Retinal pigment epithelial cell (primary cell): ENCODE measurements around the gene GPRIN3.

ENCODE experiments used
- DNase-seq: peaks from one replicate; pipeline ENCODE4 v3.0.0-alpha.2; 2010; ENCODE audit warnings: low read depth
- H3K4me3 ChIP-seq: 2 replicates; pipeline ENCODE4 v1.5.1; 2011; ENCODE audit warnings: mild to moderate bottlenecking, low read length, control low read depth, moderate library complexity
- CTCF ChIP-seq: conservative IDR thresholded peaks from 2 replicates; pipeline ENCODE4 v1.5.1; 2011; ENCODE audit warnings: low read depth, low read length, control low read depth, inconsistent platforms

GPRIN3 gene

GRCh38 chr4:89344571-89344970 lies 37.0 kb upstream of the GPRIN3 start:
- DNase-seq = no peak
- no peak overlapping the region for H3K4me3 ChIP-seq
- TF ChIP-seq CTCF = no peak

- H3K4me3 ChIP-seq = no peak overlapping the region
- DNase-seq = no peak
- TF ChIP-seq CTCF = no peak
These were observed 30.6 kb upstream of the GPRIN3 start for GRCh38 chr4:89338206-89338605.

- H3K4me3 ChIP-seq = no peak overlapping the region
- DNase-seq = no peak
- TF ChIP-seq CTCF = no peak
These were observed 30.1 kb upstream of the GPRIN3 start for GRCh38 chr4:89337681-89338080.

- TF ChIP-seq CTCF = no peak
- H3K4me3 ChIP-seq = no peak overlapping the region
- DNase-seq = no peak
These were observed 29.3 kb upstream of the GPRIN3 start for GRCh38 chr4:89336818-89337420.

- DNase-seq = no peak
- no peak for TF ChIP-seq CTCF
- H3K4me3 ChIP-seq = no peak overlapping the region
These were observed 27.2 kb upstream of the GPRIN3 start for GRCh38 chr4:89334830-89335229.

- no peak for TF ChIP-seq CTCF
These were observed 26.7 kb upstream of the GPRIN3 start for GRCh38 chr4:89334311-89334710.

GRCh38 chr4:89331686-89332544 lies 24.3 kb upstream of the GPRIN3 start:
- TF ChIP-seq CTCF = no peak
- no peak overlapping the region for H3K4me3 ChIP-seq
- DNase-seq = no peak

More at GRCh38 chr4:89334311-89334710, 26.7 kb upstream of the GPRIN3 start:
- no peak overlapping the region for H3K4me3 ChIP-seq
- no peak for DNase-seq
